ENCODE data around the gene CHST4. TPM values are rescaled to one million over a fixed set of nuclear protein-coding genes. Genes with fewer than 3 reads are reported as not detected.
A peak's percentile ranks its signal among the peaks of the same experiment; 100 is the strongest.

The CHST4 gene
- total and polyA plus RNA-seq, 9 of the 15 experiments (the other 6 are each of a cell fraction or from before 2014, with no cell fraction given): 0.07 TPM; not detected in 8

GRCh38 chr16:71537643-71538042 is 11.4 kb downstream of the CHST4 start (continued):
- no peak for TF ChIP-seq MITF (IDR thresholded peaks at IDR 0.05)
- no peak for TF ChIP-seq ZNF12 (CRISPR knock-in tag; IDR thresholded peaks at IDR 0.05)
- no peak for TF ChIP-seq ZNF830 (CRISPR knock-in tag; IDR thresholded peaks at IDR 0.05)
- TF ChIP-seq CREB5 (CRISPR knock-in tag; IDR thresholded peaks at IDR 0.05): no peak
- no peak for TF ChIP-seq RBM25 (IDR thresholded peaks at IDR 0.05; ENCODE audit: low read depth, low read length, severe bottlenecking)
- no peak for TF ChIP-seq FOXJ2 (tag; IDR thresholded peaks at IDR 0.05)
- TF ChIP-seq PURB (CRISPR knock-in tag; IDR thresholded peaks at IDR 0.05; ENCODE audit: low read depth): no peak
- TF ChIP-seq RFX5 (IDR thresholded peaks at IDR 0.05; ENCODE audit: low read depth, low read length): no peak
- no peak for TF ChIP-seq ZNF57 (CRISPR knock-in tag; IDR thresholded peaks at IDR 0.05)
- no peak for TF ChIP-seq ZNF695 (CRISPR knock-in tag; IDR thresholded peaks at IDR 0.05)
- TF ChIP-seq DDX20 (tag; IDR thresholded peaks at IDR 0.05; ENCODE audit: low read depth): no peak
- TF ChIP-seq PKNOX1 (IDR thresholded peaks at IDR 0.05): no peak
- TF ChIP-seq CTCF (IDR thresholded peaks at IDR 0.05 in 2 of 3, conservative IDR thresholded peaks at IDR 0.05 in 1 of 3; ENCODE audit: insufficient read depth in 2 of 3, low read depth in 1 of 3, low read length in 3 of 3): peak; percentile 72 to 73 (median 72)
- no peak for TF ChIP-seq SMAD4 (CRISPR knock-in tag; conservative IDR thresholded peaks at IDR 0.05)
- peak; percentile 67 for TF ChIP-seq SMC3 (conservative IDR thresholded peaks at IDR 0.05; ENCODE audit: insufficient read depth, low read depth, low read length)
- no peak for TF ChIP-seq CBX2 (IDR thresholded peaks at IDR 0.05; ENCODE audit: insufficient read depth, low read length, poor library complexity, severe bottlenecking)
- TF ChIP-seq KAT7 (CRISPR knock-in tag; IDR thresholded peaks at IDR 0.05; ENCODE audit: borderline replicate concordance): no peak
- TF ChIP-seq MTA2 (IDR thresholded peaks at IDR 0.05; ENCODE audit: low read depth): no peak

Measured in K562 (cell line).